Measurements from ENCODE around the gene MEGF8. TPM values are rescaled to one million over a fixed set of nuclear protein-coding genes. Genes with fewer than 3 reads are reported as not detected.
A peak's percentile ranks its signal among the peaks of the same experiment; 100 is the strongest.

Gene MEGF8
- total and polyA plus RNA-seq, 2 of the 8 experiments (the other 6 are each of a cell fraction or from before 2014, with no cell fraction given): 13.0 to 23.7 TPM

DNA sequence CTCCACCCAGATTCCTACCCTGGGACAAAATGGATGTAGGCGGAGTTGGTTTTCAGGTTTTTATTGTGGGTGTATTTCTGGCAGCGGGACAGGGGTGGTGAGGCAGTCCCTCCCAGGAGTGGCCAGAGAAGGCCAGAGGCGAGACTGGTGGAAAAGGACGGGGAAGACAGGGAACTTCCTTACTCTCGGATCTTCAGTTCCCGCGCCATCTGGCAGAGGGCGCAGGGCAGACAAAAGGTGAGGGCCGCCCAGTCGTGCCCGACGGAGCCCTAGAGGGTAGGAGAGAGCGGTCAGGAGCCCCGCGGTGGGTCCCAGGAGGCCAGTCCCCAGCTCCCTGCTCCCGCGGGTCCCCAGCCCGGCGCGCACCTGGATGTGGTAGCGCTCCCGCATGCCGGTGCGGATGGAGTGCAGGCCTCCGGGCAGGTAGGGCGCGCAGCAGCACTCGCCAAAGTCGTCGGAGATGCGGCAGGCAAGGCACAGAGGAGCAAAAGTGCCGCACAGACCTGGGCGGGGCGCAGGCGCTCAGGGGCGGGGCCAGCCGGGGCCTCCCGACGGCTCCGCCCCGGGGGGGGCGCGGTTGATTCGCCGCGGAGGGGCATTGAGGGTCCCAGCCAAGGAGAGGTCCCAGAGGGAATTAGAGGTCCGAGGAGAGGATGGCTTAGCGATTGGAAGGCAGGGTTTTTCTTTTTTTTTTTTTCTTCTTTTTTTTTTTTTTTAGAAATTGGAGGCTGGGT, 61.7 kb downstream of the MEGF8 start:
- Histone ChIP-seq H3K27ac (ENCODE audit: low read depth, low read length) (peak overlapping the region; percentile 61; the same call in 1 of the 2 replicates), H2BK20ac (ENCODE audit: low read length) (no peak overlapping the region; the same call in 1 of the 2 replicates), H3K23ac (ENCODE audit: insufficient read length) (no peak overlapping the region), H2AK5ac (ENCODE audit: low read depth, low read length) (no peak overlapping the region), H3K27me3 (replicated peaks in 1 of 4; ENCODE audit: control insufficient read depth in 3 of 4, extremely low read depth in 1 of 4, insufficient read depth in 3 of 4, low read length in 3 of 4) (peaks cover 0 to 10% (median 5%) of the 10 kb centered on the region in 4 experiments; a peak in 4 of 7 replicates), H3K36me3 (ENCODE audit: control insufficient read depth in 2 of 4, insufficient read depth in 4 of 4, low read length in 3 of 4) (no peaks in the 10 kb centered on the region), H2BK120ac (replicated peaks; ENCODE audit: low read depth, low read length) (no peak overlapping the region), H4K91ac (replicated peaks; ENCODE audit: insufficient read length, low read length) (peak overlapping the region; percentile 96), H3K4me1 (replicated peaks in 1 of 4; ENCODE audit: control insufficient read depth in 3 of 4, insufficient read depth in 4 of 4, low read length in 3 of 4) (peaks cover 0 to 12% (median 4%) of the 10 kb centered on the region in 4 experiments; a peak in 5 of 7 replicates), H3K9ac (replicated peaks in 1 of 4; ENCODE audit: extremely low read depth in 1 of 4, low read depth in 3 of 4, low read length in 3 of 4) (peak overlapping the region in 3 of 4 experiments; percentile 46 to 82 (median 73); a peak in 5 of 7 replicates), H3K18ac (ENCODE audit: extremely low read depth, low read length) (peak overlapping the region; percentile 97), H4K20me1 (replicated peaks in 1 of 2; ENCODE audit: control insufficient read depth in 1 of 2, insufficient read depth in 2 of 2, low read length in 2 of 2) (no peaks in the 10 kb centered on the region), H3K56ac (replicated peaks; ENCODE audit: insufficient read length, low read depth, low read length) (peak overlapping the region; percentile 90), H2AFZ (ENCODE audit: low read length) (peak overlapping the region; percentile 36), H3K4me2 (ENCODE audit: insufficient read depth in 1 of 2, low read depth in 2 of 2, low read length in 2 of 2) (peak overlapping the region; percentile 60 to 89), H3K79me2 (ENCODE audit: control insufficient read depth in 1 of 2, insufficient read depth in 2 of 2, low read length in 2 of 2) (no peaks in the 10 kb centered on the region), H3K9me3 (ENCODE audit: insufficient read depth in 2 of 2, low read depth in 1 of 2, low read length in 1 of 2) (no peaks in the 10 kb centered on the region), H4K5ac (ENCODE audit: insufficient read length, low read depth, low read length) (peak overlapping the region; percentile 96), H2BK15ac (ENCODE audit: low read length) (no peak overlapping the region), H3K14ac (ENCODE audit: insufficient read length) (no peak overlapping the region), H2BK5ac (ENCODE audit: low read depth, low read length) (peak overlapping the region; percentile 93; the same call in 1 of the 2 replicates), H3K4ac (replicated peaks; ENCODE audit: insufficient read length, low read depth, low read length) (peak overlapping the region; percentile 82), H3K4me3 (ENCODE audit: extremely low read depth in 1 of 4, insufficient read depth in 2 of 4, low read depth in 3 of 4, low read length in 4 of 4) (peak overlapping the region; percentile 63 to 79 (median 64)), H3K79me1 (ENCODE audit: low read depth, low read length) (no peaks in the 10 kb centered on the region), H2BK12ac (ENCODE audit: low read depth, low read length) (no peak overlapping the region), H4K8ac (ENCODE audit: extremely low read depth, insufficient read depth, low read length) (peak overlapping the region; percentile 96), H3K23me2 (ENCODE audit: low read depth, low read length) (no peaks in the 10 kb centered on the region)
- DNase-seq (ENCODE audit: low read depth in 1 of 2, low spot score in 2 of 2) (peak in 1 of 2 experiments; percentile 94), FAIRE-seq (no peak)
- ChIA-PET CTCF (ENCODE audit: partially characterized antibody) (interaction anchor here (0.8 to 3.8 kb wide), 8 partner anchors 9 to 57 kb away, joined by 3 to 15 read pairs (median 7); no protein-coding TSS in a partner anchor), POLR2A (ENCODE audit: partially characterized antibody) (interaction anchor here (1.3 to 6.7 kb wide), 4 partner anchors 9 to 14 kb away, joined by 3 to 47 read pairs (median 4); no protein-coding TSS in a partner anchor)
- 3% methylated on average over 32 of the region's 48 CpGs; no CpG with 5 or more reads in 1 of the 2 experiments for WGBS, 2 experiments (ENCODE audit: extremely low coverage in 1 of 2, insufficient coverage in 1 of 2, insufficient read length in 1 of 2, insufficient replicate concordance in 2 of 2, low coverage in 1 of 2, low lambda C conversion rate in 2 of 2, missing lambda C conversion rate in 1 of 2)
- TF ChIP-seq TBP (IDR thresholded peaks at IDR 0.05; ENCODE audit: low read depth, low read length): peak; percentile 56
- TF ChIP-seq HDAC6 (IDR thresholded peaks at IDR 0.05; ENCODE audit: low read depth, low read length): no peak
- no peak for TF ChIP-seq SAP30 (IDR thresholded peaks at IDR 0.05; ENCODE audit: insufficient read depth, insufficient replicate concordance, low read length)
- no peak for TF ChIP-seq EGR1 (IDR thresholded peaks at IDR 0.05; ENCODE audit: borderline replicate concordance, low read depth, low read length)
- TF ChIP-seq RAD21 (IDR thresholded peaks at IDR 0.05 in 1 of 2, conservative IDR thresholded peaks at IDR 0.05 in 1 of 2; ENCODE audit: low read depth in 2 of 2, low read length in 2 of 2): peak; percentile 18 to 39
- TF ChIP-seq MAFK (IDR thresholded peaks at IDR 0.05; ENCODE audit: low read depth, low read length): no peak
- no peak for TF ChIP-seq BACH1 (IDR thresholded peaks at IDR 0.05; ENCODE audit: low read length)
- TF ChIP-seq, protein P1, sequence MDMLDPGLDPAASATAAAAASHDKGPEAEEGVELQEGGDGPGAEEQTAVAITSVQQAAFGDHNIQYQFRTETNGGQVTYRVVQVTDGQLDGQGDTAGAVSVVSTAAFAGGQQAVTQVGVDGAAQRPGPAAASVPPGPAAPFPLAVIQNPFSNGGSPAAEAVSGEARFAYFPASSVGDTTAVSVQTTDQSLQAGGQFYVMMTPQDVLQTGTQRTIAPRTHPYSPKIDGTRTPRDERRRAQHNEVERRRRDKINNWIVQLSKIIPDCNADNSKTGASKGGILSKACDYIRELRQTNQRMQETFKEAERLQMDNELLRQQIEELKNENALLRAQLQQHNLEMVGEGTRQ (IDR thresholded peaks at IDR 0.05; ENCODE audit: low read length): no peak
- peak in 1 of 2 experiments; percentile 89; a peak in 2 of 3 replicates for TF ChIP-seq POLR2A (IDR thresholded peaks at IDR 0.05; ENCODE audit: control extremely low read depth in 1 of 2, low read depth in 2 of 2, low read length in 2 of 2)
- peak; percentile 89 for TF ChIP-seq POLR2AphosphoS5 (IDR thresholded peaks at IDR 0.05; ENCODE audit: low read depth, low read length)
- TF ChIP-seq SUZ12 (IDR thresholded peaks at IDR 0.05; ENCODE audit: low read length): no peak
